ENCODE data around the gene SEC14L3. TPM values are rescaled to one million over a fixed set of nuclear protein-coding genes. Genes with fewer than 3 reads are reported as not detected.

Gene SEC14L3
- total and polyA plus RNA-seq, 2 of the 13 experiments (the other 11 are each of a cell fraction or from before 2014, with no cell fraction given), result not detected

DNA sequence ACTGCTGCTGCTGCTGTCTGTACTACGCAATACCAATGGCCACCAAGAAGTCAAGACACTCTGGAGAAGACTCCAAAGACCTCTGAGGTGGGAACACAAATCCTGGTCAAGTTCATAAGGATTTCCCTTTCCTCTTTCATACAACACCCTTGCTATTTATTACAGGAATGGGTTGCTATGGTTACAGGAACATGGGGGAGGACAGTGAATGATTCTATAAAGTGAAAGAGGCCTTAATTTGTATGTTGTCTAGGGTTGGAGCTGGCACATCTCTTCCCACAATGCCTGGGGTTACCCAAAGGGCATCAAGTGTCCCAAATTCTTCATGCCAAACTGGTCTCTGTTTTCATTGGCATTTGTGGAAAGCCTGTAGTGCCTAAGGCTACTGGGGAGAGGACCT, 11.4 kb upstream of the SEC14L3 start:
- 50% methylated on average over 1 of the region's 1 CpG for WGBS (ENCODE audit: low lambda C conversion rate)
- Histone ChIP-seq H3K27ac (ENCODE audit: extremely low read length, insufficient read depth, low read length) (no peak overlapping the region), H3K4me2 (ENCODE audit: low read depth, low read length) (no peak overlapping the region), H3K9me3 (ENCODE audit: low read length) (no peaks in the 10 kb centered on the region), H3K27me3 (ENCODE audit: control insufficient read depth in 1 of 2, insufficient read depth in 2 of 2, low read length in 2 of 2) (peaks cover 2 to 10% of the 10 kb centered on the region in 2 experiments; a peak in 4 of 5 replicates), H3K4me1 (ENCODE audit: insufficient read depth, low read length) (no peaks in the 10 kb centered on the region), H3K36me3 (replicated peaks in 1 of 2; ENCODE audit: control insufficient read depth in 1 of 2, insufficient read depth in 2 of 2, low read length in 2 of 2) (no peaks in the 10 kb centered on the region), H3K9ac (ENCODE audit: insufficient read depth, low read depth, low read length) (no peak overlapping the region), H3K4me3 (replicated peaks in 1 of 3; ENCODE audit: insufficient read depth in 1 of 3, low read depth in 2 of 3, low read length in 3 of 3) (no peak overlapping the region), H4K20me1 (ENCODE audit: insufficient read depth, low read length) (no peaks in the 10 kb centered on the region), H3K79me2 (ENCODE audit: insufficient read depth, low read length) (no peaks in the 10 kb centered on the region), H2AFZ (ENCODE audit: low read length) (no peak overlapping the region)
- no peak for DNase-seq (ENCODE audit: low spot score)
- BruUV-seq (replicated peaks), result no TSS peak
- in situ Hi-C loops (cut with HindIII; ENCODE audit: extremely low pct_ligation_motif_present, low pct_unique_long_range_greater_than_20kb), result loop anchor here (10.0 kb wide), 1 partner anchor 218 kb away; the partner anchor contains the start of gene OSM
- ATAC-seq, result no peak
- no peak for FAIRE-seq
- CTCF ChIA-PET (ENCODE audit: low intra/inter-chr PET ratio, low total read pairs), result no interaction called here
- POLR2A ChIA-PET, result no interaction called here
- no peak for TF ChIP-seq EED (CRISPR knock-in tag; IDR thresholded peaks at IDR 0.05)
- no peak for TF ChIP-seq PHF21A (CRISPR knock-in tag; IDR thresholded peaks at IDR 0.05)
- TF ChIP-seq, protein P1, sequence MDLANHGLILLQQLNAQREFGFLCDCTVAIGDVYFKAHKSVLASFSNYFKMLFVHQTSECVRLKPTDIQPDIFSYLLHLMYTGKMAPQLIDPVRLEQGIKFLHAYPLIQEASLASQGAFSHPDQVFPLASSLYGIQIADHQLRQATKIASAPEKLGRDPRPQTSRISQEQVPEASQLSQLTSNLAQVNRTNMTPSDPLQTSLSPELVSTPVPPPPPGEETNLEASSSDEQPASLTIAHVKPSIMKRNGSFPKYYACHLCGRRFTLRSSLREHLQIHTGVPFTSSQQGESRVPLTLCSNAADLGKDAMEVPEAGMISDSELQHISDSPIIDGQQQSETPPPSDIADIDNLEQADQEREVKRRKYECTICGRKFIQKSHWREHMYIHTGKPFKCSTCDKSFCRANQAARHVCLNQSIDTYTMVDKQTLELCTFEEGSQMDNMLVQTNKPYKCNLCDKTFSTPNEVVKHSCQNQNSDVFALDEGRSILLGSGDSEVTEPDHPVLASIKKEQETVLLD (CRISPR knock-in tag; IDR thresholded peaks at IDR 0.05; ENCODE audit: low read depth), result no peak
- no peak for TF ChIP-seq MTA1 (CRISPR knock-in tag; IDR thresholded peaks at IDR 0.05; ENCODE audit: borderline replicate concordance)
- TF ChIP-seq ZFY (CRISPR knock-in tag; IDR thresholded peaks at IDR 0.05), result no peak
- TF ChIP-seq ZNF619 (CRISPR knock-in tag; IDR thresholded peaks at IDR 0.05), result no peak
- intact Hi-C loops (cut with micrococcal nuclease; ENCODE audit: unreplicated experiment), result no loop called here

- CTCF ChIA-PET (ENCODE audit: low intra/inter-chr PET ratio, low total read pairs), result no interaction called here
- in situ Hi-C loops (cut with HindIII; ENCODE audit: extremely low pct_ligation_motif_present, low pct_unique_long_range_greater_than_20kb), result loop anchor here (10.0 kb wide), 1 partner anchor 217 kb away; the partner anchor contains the start of gene OSM
- no peak for TF ChIP-seq ZSCAN5A (CRISPR knock-in tag; IDR thresholded peaks at IDR 0.05; ENCODE audit: borderline replicate concordance)
- TF ChIP-seq UBTF (CRISPR knock-in tag; IDR thresholded peaks at IDR 0.05), result no peak
- no peak for TF ChIP-seq TFDP2 (CRISPR knock-in tag; IDR thresholded peaks at IDR 0.05)
- no peak for TF ChIP-seq SMC3 (IDR thresholded peaks at IDR 0.05; ENCODE audit: low read length)
- TF ChIP-seq, protein P2, sequence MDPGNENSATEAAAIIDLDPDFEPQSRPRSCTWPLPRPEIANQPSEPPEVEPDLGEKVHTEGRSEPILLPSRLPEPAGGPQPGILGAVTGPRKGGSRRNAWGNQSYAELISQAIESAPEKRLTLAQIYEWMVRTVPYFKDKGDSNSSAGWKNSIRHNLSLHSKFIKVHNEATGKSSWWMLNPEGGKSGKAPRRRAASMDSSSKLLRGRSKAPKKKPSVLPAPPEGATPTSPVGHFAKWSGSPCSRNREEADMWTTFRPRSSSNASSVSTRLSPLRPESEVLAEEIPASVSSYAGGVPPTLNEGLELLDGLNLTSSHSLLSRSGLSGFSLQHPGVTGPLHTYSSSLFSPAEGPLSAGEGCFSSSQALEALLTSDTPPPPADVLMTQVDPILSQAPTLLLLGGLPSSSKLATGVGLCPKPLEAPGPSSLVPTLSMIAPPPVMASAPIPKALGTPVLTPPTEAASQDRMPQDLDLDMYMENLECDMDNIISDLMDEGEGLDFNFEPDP (CRISPR knock-in tag; conservative IDR thresholded peaks at IDR 0.05), result no peak
Measured at GRCh38 chr22:30481711-30482110, 9.9 kb upstream of the SEC14L3 start.

More at GRCh38 chr22:30481711-30482110, 9.9 kb upstream of the SEC14L3 start:
- Histone ChIP-seq H3K9me3 (ENCODE audit: low read length) (no peaks in the 10 kb centered on the region), H3K4me2 (ENCODE audit: low read depth, low read length) (no peak overlapping the region), H3K9ac (ENCODE audit: insufficient read depth, low read depth, low read length) (no peak overlapping the region), H3K27ac (ENCODE audit: extremely low read length, insufficient read depth, low read length) (no peak overlapping the region), H3K4me3 (replicated peaks in 1 of 3; ENCODE audit: insufficient read depth in 1 of 3, low read depth in 2 of 3, low read length in 3 of 3) (no peak overlapping the region), H4K20me1 (ENCODE audit: insufficient read depth, low read length) (no peaks in the 10 kb centered on the region), H3K27me3 (ENCODE audit: control insufficient read depth in 1 of 2, insufficient read depth in 2 of 2, low read length in 2 of 2) (peaks cover 2 to 20% of the 10 kb centered on the region in 2 experiments; a peak in 4 of 5 replicates), H3K79me2 (ENCODE audit: insufficient read depth, low read length) (no peaks in the 10 kb centered on the region), H3K4me1 (ENCODE audit: insufficient read depth, low read length) (no peaks in the 10 kb centered on the region), H2AFZ (ENCODE audit: low read length) (no peak overlapping the region), H3K36me3 (replicated peaks in 1 of 2; ENCODE audit: control insufficient read depth in 1 of 2, insufficient read depth in 2 of 2, low read length in 2 of 2) (no peaks in the 10 kb centered on the region)
- intact Hi-C loops (cut with micrococcal nuclease; ENCODE audit: unreplicated experiment), result no loop called here
- no peak for DNase-seq (ENCODE audit: low spot score)
- BruUV-seq (replicated peaks), result no TSS peak
- POLR2A ChIA-PET, result no interaction called here
- no peak for ATAC-seq
- WGBS (ENCODE audit: low lambda C conversion rate), result 9% methylated on average over 4 of the region's 5 CpGs
- no peak for FAIRE-seq

All from HepG2 (cell line).